Left forelimb (tissue), 1 donor: ENCODE data around the gene GNB1L.
"Not testable (repeated sequence)": the region's sequence is repeated elsewhere in the genome, so short reads cannot be mapped to it uniquely, and the experiment has no call there.

ENCODE experiments used
- DNase-seq: peaks from one replicate; pipeline ENCODE4 v3.0.0-alpha.2; 2018; ENCODE audit warnings: low spot score

GNB1L gene

GRCh38 chr22:19795617-19796008 lies 59.1 kb downstream of the GNB1L start:
- no peak for DNase-seq

GRCh38 chr22:19793661-19794310 lies 60.9 kb downstream of the GNB1L start:
- no peak for DNase-seq

- no peak for DNase-seq
Observed at GRCh38 chr22:19793161-19793560, 61.5 kb downstream of the GNB1L start.

DNA sequence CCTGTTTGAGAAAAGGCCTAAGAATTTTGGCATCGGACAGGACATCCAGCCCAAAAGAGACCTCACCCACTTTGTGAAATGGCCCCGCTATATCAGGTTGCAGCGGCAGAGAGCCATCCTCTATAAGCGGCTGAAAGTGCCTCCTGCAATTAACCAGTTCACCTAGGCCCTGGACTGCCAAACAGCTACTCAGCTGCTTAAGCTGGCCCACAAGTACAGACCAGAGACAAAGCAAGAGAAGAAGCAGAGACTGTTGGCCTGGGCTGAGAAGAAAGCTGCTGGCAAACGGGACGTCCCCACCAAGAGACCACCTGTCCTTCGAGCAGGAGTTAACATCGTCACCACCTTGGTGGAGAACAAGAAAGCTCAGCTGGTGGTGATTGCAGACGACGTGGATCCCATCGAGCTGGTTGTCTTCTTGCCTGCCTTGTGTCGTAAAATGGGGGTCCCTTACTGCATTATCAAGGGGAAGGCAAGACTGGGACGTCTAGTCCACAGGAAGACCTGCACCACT lies 62.2 kb downstream of the GNB1L start:
- DNase-seq: not testable (repeated sequence)

GRCh38 chr22:19791894-19792293 lies 62.8 kb downstream of the GNB1L start:
- DNase-seq: no peak

DNA sequence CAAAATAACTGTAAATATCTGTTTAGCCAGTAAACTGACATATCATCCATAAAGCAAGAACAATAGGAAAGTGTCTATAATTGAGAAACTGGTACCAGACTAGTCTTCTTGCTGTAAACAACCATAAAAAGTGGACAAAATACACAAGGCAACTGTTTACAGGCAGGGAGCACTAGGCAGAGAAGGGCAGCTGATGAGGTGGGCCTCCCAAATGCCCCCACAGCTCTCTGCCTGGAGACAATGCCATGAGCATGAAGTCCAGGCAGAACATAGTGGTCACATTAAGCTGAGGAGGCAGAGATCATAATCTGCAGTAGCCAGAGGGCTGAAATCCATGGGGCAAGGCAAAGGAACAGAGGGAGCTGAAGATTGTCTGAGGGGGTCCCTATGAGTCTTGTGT lies 63.4 kb downstream of the GNB1L start:
- DNase-seq: no peak

- no peak for DNase-seq
Observed at GRCh38 chr22:19789828-19790227, 64.8 kb downstream of the GNB1L start.

DNA sequence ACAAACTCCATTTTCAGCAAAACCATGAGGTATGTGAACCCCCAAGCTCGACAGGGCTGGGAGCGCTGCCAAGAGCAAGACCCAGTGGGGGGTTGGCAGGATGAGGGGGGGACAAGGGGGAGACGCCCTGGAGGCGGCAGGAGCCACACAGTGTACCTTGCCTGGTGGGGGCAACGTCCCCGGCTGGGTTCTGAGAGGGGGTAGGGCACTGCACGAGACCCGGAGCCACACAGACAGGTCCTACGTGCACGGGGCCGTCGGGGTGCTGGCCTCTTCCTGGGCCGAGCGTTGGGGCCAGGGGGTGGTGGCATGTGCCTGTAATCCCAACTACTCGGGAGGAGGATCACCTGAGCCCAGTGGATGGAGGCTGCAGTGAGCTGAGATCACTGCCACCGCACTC lies 65.3 kb downstream of the GNB1L start:
- no peak for DNase-seq

- no peak for DNase-seq
Observed at GRCh38 chr22:19788661-19789225, 65.9 kb downstream of the GNB1L start.

GRCh38 chr22:19787849-19788141 lies 66.9 kb downstream of the GNB1L start:
- DNase-seq: no peak

- no peak for DNase-seq
Observed at GRCh38 chr22:19786959-19787848, 67.5 kb downstream of the GNB1L start.

DNA sequence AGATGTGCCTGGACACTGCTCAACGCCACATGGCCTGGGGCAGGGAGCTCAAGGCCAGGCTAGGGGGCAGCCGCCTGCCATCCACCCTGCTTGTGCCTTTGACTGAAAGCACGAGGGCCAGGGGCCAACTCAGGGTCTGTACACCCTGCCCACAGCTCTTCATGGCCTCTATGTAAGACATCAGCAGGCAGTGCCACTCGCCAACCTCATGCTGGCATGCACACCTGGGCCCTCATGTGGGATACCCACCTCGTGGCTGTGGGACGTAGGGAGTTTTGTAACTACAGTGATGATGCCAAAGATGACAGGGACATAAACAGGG lies 68.4 kb downstream of the GNB1L start:
- DNase-seq: no peak

DNA sequence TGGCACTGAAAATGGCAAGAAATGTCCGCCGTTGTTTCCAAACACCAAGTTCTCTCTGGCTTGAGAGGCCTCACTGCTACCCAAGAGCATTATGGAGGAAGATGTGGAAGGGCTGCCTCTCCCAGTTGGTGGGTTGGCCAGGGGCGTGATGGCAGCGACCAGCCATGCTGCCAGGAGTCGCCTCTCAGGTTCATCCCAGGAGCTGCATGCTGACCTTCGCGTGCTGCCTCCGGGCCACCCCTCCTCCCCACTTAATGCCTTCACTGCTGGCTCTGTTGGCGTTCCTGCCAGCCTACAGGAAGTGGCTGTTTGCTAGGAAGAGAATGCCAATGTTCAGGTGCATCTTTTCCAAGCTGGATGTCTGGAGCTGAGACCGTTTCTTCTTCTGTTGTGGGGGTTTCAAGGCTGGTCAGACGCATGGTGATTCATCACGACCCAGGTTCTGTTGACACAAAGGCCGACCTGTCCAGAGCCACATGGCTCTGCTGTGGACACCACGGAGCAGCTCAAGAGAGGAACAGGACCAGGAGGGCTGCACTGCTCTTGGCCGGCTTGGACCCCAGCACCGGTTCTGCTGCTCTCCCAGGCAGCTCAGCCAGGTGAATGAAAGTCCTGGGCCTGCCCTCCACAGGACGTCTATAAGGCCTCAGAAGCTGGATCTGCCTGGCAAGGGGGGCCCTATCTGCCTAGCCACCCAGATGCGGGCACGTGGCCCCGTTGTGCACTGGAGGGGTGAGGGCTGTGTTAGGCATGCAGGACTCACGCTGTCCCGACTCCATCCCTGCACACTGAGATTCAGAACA lies 69.0 kb downstream of the GNB1L start:
- DNase-seq: no peak

- DNase-seq: no peak
Observed at GRCh38 chr22:19784384-19785175, 70.1 kb downstream of the GNB1L start.

- no peak for DNase-seq
Observed at GRCh38 chr22:19783586-19784383, 70.9 kb downstream of the GNB1L start.

DNA sequence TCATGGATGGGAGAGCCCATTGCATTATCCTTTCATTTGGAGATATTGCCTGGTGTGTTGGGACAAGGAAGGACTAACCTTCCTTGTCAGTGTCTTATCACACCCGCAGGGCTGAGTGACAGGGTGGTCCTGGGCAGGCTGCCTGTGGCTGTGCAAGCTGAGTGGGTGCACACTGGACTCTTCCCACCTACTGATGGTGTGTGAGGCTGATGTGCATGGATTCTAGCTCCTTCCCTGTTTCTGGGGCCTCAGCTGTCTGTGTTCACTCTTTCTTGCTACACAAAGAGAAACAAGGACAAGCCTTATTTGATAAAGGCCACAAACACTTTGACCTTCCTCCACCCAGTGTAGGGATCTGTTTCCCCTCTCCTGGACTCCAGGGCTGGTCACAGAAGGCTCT lies 72.1 kb downstream of the GNB1L start:
- DNase-seq: no peak

- no peak for DNase-seq
Observed at GRCh38 chr22:19779685-19780268, 74.9 kb downstream of the GNB1L start.

GRCh38 chr22:19779011-19779421 lies 75.7 kb downstream of the GNB1L start:
- no peak for DNase-seq

DNA sequence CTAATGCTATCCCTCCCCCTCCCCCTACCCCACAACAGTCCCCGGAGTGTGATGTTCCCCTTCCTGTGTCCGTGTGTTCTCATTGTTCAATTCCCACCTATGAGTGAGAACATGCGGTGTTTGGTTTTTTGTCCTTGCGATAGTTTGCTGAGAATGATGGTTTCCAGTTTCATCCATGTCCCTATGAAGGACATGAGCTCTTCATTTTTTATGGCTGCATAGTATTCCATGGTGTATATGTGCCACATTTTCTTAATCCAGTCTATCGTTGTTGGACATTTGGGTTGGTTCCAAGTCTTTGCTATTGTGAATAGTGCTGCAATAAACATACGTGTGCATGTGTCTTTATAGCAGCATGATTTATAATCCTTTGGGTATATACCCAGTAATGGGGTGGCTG lies 77.5 kb downstream of the GNB1L start:
- not testable (repeated sequence) for DNase-seq

DNA sequence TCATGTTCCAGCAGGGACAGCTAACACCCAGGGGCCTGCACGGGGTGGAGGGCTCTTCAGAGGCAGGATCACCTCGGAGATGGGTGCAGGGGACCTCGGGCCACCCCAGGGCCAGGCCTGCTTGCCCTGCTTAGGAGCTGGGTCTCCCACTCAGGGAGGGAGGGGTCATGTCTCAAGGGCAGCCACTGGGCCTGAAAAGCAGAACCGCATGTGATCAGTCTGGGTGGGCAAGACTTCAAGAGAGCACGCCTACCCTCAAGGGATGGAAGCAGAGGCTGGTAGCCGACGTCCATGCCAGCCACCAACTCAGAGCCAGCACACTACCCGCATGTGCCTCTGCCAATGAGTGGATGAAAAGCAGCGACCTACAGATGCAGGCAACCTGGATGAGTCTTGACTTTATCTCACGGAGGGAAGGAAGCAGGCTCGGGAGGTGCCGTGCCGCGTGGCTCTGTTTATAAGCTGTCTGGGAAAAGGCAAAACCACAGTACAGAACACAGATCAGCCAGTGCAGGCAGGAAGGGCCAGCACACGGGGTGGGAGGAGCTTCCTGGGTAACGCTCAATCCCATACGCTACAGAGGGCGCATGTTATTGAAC lies 78.1 kb downstream of the GNB1L start:
- DNase-seq: no peak
